NCI-H1417 treated with DMSO at 0.1 percent for 48 hours (cell line): ENCODE data around the gene PI4K2B.
"Not testable (repeated sequence)": the region's sequence is repeated elsewhere in the genome, so short reads cannot be mapped to it uniquely, and the experiment has no call there.

Source experiments
- DNase-seq: peaks from one replicate; lab custom pipeline; 2025; lab: John Stamatoyannopoulos, UW

The PI4K2B gene

DNA sequence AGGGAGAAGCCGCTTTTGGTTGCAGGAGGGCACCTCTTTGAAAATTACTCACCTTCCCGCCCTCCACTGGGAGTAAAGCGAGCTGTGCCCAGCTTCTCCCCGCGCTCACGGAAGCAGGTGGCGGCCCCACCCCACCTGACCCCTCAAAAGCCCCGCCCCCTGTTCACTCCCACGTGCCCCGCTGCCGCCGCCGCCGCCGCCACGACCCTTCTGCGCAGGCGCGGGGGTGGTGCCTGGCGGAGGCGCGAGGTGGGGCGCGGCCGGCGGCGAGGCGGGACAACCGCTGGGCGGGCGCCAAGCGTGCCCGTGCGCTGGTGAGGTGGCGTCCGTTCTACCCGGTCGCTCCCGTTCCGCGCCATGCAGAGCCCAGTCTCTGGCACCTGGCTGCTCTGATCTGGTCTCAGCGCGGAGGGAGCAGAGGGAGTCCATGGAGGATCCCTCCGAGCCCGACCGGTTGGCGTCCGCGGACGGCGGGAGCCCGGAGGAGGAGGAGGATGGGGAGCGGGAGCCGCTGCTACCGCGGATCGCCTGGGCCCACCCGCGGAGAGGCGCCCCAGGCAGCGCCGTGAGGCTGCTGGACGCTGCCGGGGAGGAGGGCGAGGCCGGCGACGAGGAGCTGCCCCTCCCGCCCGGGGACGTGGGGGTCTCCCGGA, at the start of gene PI4K2B:
PI4K2B (plus strand) TSS at position 297 of the 653 bp plus-strand sequence; CDS start at position 428, 131 bp downstream.
- peak; percentile 76 for DNase-seq

DNA sequence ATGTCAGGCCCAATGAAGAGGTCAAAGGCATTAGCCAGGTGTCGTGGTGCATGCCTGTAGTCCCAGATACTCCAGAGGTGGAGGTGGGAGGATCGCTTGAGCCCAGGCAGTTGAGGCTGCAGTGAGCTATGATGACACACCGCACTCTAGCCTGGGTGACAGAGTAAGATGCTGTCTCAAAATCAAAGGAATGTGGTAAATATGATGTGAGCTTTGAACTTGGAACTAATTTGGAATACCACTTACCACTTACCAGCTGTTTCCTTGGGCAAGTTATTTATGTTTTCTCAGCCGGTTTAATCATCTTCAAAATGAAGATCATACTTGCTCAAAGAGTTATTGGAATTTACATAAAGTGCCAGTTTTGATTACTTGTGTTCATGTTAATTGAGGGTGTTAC, 49.8 kb upstream of the PI4K2B start:
- no peak for DNase-seq

DNA sequence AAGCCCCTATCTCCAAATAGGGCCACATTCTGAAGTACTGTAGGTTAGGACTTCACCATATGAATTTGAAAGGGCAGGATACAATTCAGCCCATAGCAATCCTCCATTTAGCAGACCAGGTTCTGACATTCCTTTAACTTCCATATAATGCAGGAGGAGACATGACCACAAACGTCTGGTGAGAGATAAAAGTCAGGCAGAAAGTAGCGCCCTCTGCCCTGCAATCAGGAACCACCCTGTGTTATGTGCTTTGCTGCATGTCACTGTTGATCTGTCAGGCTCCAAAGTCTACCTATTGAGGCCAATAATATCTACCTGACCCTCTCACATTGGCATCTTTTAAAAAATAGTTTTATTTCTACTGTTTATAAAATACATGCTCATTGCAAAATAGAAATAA, 43.4 kb upstream of the PI4K2B start:
- DNase-seq, result no peak

DNA sequence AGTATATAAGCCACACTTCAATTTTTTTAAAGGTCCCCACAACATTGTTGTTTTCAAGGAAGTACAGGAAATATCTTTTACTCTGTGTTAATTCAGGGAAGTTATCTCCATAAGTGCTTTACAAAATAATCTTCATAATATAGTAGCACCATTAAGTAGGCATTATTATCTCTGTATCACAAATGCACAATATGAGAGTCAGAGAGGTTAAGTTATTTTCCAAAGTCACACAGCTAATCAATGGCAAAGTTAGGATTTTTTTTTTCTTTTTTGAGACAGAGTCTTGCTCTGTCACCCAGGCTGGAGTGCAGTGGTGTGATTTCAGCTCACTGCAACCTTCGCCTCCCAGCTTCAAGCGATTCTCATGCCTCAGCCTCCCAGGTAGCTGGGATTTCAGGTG, 35.1 kb upstream of the PI4K2B start:
- DNase-seq, result no peak

DNA sequence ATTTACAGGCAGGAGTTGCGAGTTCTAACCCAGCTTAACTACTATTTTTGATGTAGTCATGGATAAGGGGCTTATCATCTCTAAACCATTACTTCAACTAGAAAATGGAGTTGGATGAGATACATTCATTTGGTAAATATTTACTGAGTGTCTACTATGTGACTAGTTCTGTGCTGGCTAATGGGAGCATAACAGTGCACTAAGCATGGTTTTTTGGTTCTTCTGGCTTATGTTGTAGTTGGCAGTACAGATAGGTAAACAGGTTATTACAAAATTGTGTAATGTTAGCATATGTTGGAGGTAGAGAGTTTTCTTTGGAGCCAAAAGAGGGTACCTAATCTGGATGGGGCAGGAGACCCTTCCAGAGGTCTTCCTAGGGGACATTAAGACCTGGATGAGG, 25.8 kb upstream of the PI4K2B start:
- DNase-seq, result no peak

DNA sequence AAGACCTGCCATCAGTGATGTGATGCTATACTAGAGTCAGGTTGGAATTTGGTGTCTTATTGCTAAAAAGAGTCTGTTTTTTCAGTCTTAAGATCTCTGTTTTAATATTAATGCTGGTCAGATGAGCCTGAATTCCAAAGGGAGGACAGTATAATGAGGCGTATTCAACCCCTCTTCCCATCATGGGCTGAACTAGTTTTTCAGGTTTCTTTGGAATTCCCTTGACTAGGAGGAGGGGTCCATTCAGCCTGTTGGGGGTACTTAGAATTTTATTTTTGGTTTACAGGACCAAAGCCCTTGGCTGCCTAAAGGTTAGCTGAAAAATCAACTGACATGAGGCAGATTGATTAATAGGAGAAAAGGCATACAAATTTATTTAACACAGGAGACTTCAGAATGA, 24.1 kb upstream of the PI4K2B start:
- DNase-seq, result no peak

DNA sequence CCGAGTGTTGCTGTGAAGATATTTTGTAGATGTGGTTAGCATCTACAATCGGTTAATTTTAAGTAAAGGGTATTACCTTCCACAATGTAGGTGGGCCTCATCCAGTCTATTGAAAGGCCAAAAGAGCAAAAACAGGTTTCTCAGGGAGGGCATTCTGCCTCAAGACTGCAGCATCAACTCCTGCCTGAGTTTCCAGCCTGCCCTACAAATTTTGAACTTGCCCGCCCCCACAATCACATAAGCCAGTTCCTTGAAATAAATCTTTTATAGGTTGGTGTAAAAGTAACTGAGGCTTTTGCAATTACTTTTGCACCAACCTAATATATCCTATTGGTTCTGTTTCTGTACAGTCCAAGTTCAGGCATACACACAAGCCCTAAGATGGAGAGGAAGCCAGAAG, 22.1 kb upstream of the PI4K2B start:
- DNase-seq, result no peak

DNA sequence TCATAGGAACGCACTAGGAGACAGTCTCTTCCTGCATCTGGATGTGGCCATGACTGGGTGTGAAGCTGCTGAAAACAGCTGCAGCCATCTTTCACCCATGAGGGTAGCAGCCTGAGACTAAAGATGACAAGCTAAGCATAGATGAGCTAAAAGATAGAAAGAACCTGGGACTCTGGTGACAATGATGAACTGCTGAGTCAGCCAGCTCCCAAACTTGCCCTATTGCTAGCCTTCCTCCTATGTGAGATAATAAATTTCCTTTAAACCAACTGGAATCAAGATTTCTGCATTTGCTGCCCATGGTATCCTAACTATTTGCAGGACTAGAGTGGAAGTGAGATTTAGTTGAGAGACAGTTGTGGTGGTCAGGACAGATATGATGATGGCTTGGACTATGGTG, 21.0 kb upstream of the PI4K2B start:
- DNase-seq, result no peak

DNA sequence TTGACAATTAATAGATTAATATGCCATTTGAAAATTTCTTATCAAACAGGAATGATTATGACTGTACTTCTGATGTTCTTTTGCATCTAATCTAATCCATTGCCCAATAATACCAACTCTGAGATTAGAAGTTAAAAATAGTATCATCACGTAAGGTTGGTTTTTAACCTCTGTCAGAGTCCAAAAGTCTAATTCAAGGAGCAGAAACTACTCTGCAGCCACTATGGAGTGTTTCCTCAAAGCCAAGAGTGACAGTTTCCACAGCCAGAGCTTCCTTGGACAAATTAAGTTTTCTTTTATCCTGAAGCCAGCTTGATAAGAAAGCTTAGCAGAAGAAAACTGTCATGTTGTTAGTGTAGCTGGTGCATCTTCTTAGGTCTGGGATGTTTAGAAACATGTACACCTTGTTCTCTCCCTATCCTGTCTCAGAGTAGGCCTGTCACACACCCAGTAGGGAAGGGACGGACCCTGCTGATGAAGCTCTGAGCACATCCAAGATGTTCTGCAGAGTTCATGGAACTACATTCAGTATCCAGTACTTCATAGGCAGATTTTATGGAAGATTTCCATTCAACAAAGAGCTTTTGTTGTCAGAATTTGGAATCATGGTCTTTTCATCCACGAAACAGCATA, 20.4 kb upstream of the PI4K2B start:
- DNase-seq, result no peak

DNA sequence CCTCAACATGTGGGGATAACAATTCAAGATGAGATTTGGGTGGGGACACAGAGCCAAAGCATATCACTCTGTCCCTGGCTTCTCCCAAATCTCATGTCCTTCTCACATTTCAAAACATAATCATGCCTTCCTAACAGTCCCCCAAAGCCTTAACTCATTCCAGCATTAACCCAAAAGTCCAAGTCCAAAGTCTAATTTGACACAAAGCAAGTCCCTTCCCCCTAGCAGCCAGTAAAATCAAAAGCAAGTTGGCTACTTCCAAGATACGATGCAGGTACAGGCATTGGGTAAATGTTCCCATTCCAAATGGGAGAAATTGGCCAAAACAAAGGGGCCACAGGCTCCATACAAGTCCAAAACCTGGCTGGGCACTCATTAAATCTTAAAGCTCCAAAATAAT, 19.1 kb upstream of the PI4K2B start:
- not testable (repeated sequence) for DNase-seq

DNA sequence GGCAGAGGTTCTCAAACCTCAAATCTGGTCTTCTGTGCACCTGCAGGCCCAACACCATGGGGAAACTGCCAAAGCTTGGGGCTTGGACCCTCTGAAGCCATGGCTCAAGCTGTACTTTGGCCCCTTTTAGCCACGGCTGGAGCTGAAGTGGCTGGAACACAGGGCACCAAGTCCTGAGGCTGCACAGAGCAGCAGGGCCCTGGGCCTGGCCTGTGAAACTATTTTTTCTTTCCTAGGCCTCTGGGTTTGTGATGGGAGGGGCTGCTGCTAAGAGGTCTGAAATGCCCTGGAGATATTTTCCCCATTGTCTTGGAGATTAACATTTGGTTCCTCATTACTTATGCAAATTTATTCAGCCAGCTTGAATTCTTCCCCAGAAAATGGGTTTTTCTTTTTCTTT, 18.3 kb upstream of the PI4K2B start:
- DNase-seq, result no peak

DNA sequence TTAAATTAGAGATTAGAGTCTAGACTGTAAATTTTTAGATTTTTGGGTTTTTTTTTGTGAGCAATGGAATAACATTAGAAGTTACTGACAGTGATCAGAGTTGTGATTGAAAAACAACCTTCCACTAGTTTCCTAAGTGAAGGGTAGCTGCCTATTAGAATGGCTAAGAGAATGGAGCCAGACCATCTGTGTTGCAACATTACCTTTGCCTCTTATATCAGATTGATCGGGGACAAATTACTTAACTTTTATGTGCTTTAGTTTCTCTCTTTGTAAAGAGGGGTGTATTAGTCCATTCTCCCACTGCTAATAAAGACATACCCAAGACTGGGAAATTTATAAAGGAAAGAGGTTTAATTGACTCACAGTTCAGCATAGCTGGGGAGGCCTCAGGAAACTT, 12.5 kb upstream of the PI4K2B start:
- no peak for DNase-seq

DNA sequence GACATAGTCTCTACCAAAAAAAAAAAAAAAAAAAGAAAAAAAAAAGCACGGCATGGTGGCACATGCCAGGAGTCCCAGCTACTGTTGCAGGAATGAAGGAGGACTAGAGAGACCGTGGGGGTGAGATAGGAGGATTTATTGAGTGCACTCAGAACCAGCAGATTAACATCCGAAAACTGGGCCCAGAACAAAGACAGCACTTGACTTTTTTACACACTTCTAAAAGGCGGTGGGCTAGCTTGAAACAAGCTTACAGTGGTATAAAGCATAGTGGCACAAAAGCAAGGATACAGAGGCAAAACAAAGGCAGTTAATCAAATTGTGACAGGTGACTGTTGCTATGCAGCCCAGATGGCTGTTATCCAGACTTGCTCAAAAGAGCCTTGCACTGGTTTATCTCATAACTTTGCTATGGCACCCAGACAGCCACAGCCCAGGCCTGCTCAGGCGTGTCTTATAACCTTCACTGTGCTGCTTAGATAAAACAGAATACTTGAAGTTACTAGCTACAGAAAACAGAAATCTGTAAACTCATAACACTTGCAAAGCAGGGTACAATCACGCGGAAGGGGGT, 9.9 kb upstream of the PI4K2B start:
- no peak for DNase-seq

DNA sequence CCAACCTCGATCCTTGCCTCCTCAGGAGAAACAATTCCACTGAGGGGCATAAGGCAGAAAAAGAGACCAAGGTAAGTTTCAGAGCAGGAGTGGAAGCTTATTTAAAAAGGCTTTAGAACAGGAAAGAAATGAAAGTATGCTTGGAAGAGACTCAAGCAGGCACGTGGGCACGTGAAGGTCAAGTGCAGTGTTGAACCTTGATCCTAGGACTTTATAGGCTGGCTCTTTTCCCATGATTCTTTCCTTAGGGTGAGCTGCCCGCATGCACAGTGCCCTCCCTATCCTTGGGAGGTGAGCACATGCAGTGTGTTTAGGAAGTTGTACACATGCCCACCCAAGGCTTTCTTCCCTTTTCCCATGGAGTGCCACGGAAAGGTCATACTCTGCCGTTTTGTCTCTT, 4.0 kb upstream of the PI4K2B start:
- no peak for DNase-seq

DNA sequence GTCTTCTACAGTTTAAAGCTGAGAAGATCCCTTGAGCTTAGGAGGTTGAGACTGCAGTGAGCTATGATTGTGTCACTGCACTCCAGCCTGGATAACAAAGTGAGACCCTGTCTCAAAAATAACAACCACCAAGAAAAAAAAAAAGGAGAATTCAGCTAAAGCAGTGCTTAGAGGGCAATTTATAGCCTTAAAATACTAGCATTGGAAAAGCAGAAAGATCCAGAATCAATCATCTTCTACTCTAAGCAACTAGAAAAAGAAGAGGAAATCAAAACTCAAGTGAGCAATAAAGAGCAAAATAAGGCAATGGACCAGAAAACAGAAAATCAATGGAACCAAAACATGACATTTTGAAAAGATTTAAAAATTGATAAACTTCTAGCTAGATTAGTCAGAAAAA, 639 bp upstream of the PI4K2B start:
- DNase-seq, result no peak

DNA sequence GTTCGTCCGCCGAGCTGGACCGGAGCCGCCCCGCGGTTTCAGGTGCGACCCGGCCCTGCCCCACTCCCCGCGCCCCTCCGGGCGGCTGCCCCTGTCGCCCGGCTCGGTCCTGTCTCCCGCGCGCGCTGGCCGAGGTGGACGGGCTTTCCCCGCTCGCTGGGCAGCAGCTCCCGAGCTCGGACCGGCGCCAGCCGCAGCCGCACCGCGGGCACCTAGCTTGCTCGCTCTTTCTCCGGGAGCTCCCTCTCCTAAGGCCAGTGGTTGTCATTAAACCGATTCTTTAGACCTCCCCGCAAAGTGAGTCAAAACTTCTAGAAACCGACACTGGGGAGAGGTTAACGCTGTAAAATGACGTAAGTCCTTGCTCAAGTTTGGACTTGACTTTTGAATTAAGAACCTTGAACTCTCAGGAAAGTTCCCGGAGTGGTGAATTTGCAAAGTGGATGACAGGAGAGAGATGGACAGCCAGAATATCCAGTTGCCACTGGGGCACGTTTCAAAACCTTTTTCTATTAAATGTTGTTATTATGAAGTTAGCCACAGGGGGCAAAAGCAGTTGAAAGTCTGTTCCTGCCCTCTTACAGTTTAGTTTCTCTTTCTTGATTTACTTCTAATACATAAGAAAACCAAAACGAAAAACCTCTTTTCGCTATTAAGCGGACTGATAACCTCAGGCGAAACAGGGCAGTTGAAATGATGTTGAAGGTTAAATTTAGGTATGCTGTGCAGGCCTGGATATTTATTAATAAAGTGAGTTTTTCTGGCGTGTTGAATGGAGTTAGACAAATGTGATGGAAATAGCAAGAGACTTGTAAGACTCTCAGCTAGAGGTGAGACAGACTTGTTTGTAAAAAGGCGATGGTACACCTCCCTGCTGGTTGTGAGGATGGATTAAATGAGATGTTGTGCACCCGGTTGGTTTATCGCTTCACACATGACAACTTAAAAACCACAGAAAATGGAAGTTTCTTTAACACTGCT, 847 bp downstream of the PI4K2B start:
- peak; percentile 12 for DNase-seq

DNA sequence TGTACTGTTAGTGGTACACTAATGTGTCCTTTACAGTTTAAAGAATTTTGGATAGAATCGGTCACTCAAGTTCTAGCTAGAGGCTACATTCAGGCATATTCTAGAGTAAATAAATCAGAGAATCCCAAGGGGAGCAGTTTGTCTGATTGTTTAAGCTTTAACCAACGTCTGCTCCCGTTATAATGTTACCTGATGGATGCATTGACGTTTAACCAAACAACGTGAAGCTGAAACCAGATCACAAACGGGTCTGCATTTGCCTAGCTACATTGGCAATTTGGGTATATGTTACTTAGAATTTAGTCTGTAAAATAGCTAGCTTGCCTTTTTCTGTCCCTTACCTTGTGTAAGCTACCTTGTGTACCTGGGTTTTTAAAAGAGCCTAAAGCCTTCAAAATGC, 1.6 kb downstream of the PI4K2B start:
- DNase-seq, result no peak

DNA sequence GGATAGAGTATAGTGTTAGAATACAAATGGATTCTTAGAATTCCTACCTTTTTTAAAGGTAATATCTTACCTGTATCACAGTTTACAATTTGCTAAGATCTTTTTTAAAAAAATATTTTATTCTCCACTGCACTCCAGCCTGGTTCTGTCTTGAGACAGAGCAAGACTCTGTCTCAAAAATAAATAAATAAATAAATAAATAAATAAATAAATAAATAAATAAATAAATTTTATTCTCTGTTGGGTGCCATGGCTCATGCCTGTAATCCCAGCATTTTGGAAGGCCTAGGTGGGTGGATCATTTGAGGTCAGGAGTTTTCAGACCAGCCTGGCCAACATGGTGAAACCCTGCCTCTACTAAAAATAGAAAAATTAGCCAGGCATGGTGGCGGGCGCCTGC, 2.2 kb downstream of the PI4K2B start:
- not testable (repeated sequence) for DNase-seq

DNA sequence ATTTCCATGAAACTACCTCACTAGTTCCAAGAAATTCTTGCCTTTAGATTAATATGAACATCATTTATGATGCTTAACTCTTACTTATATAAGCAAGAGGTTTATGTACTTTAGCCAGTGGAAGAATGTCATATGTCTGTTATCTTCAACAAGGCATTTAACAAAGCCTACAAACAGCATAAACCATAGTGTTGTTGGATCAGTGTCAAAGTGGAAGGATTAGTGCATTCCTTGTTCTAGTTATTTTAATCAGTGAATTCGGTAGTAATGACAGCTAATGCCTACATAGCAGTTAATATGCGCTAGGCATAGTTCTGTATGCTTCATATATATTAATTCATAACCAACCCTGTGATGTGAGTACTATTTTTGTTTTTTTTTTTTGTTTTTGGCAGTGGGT, 3.1 kb downstream of the PI4K2B start:
- DNase-seq, result no peak

DNA sequence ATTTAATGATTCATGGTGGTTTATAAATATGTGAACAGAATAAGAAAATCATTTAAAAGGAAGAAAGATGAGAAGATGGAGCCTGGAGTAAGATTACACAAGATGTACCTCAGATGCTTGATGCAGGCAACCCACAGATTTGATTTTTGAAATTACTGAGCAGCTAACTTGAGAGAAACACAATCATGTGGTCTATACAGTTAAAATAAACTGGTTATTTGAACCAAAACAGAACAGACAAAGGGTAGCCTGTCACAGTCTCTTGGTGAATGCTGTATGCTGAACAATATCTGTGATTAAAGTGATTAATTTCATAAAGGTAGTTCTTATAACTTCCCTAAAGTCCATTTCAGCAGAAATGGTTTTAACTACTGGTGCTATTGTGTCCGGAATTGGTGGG, 4.2 kb downstream of the PI4K2B start:
- DNase-seq, result no peak

DNA sequence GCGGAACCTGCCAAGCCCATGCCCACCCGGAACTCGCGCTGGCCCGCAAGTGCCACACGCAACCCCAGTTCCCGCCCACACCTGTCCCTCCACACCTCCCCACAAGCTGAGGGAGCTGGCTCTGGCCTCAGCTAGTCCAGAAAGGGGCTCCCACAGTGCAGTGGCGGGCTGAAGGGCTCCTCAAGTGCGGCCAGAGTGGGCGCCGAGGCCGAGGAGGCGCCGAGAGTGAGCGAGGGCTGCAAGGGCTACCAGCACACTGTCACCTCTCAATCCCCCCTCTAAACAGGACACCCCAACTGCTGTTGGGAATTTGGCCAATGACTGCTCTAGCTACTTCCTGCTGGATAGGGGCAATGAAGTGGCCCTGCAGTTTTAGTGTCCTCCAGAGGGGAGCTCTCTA, 5.7 kb downstream of the PI4K2B start:
- not testable (repeated sequence) for DNase-seq

DNA sequence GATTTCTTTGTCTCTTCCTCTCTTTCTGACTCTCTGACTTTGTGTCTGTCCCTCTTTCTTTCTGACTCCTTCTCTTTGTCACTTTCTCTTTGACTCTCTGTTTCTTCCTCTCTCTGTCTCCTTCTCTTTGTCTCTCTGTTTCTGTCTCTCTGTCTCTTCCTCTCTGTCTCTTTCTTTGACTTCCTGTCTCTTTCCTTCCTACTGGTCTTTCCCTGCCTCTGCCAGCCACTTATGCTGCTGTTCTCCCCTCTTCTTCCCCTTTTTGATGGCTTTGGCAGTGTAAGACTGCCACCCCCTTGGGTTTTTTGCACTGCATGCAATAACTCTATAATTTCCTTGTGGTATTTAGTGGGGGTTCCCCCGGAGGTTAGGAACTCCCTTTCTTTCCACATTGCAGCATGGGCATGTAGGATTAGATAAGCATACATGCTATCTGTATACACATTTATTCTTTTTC, 6.9 kb downstream of the PI4K2B start:
- DNase-seq, result not testable (repeated sequence)
